Adrenal gland (tissue), 12 donors: ENCODE results near the gene NEK7. TPM values are rescaled to one million over a fixed set of nuclear protein-coding genes. Genes with fewer than 3 reads are reported as not detected.
A peak's percentile ranks its signal among the peaks of the same experiment; 100 is the strongest.

Experiments
- DNase-seq, 7 donors: peaks; one replicate each; pipeline ENCODE4 v3.0.0-alpha.2; 2019 to 2020
- H3K27ac ChIP-seq, 5 donors: fragments of 200-600 bp; sonication (generic) in 4 of 5; 1 replicate in 3 of 5; 2 replicates in 2 of 5; pipeline versions ENCODE4 v1.5.1 to v1.8.0; 2016 to 2020; ENCODE audit warnings: mild to moderate bottlenecking in 1 of 5
- H3K27me3 ChIP-seq: fragments of 200-600 bp; 2 replicates; pipeline ENCODE4 v1.8.0; 2021
- H3K36me3 ChIP-seq, 2 donors: fragments of 200-600 bp; replicated peaks in 1 of 2; 1 replicate in 1 of 2; 2 replicates in 1 of 2; pipeline versions ENCODE4 v1.5.1 to v1.8.0; 2018 to 2022
- H3K4me1 ChIP-seq, 2 donors: fragments of 200-600 bp; replicated peaks in 1 of 2; 1 replicate in 1 of 2; 2 replicates in 1 of 2; pipeline versions ENCODE4 v1.5.1 to v1.8.0; 2018 to 2021
- H3K4me3 ChIP-seq, 4 donors: fragments of 200-600 bp; sonication (generic) in 3 of 4; one replicate each; pipeline ENCODE4 v1.5.1; 2016 to 2018
- H3K9me3 ChIP-seq, 3 donors: fragments of 200-600 bp; sonication (generic) in 1 of 3; replicated peaks in 1 of 3; 1 replicate in 2 of 3; 2 replicates in 1 of 3; pipeline versions ENCODE4 v1.5.1 to v1.8.0; 2016 to 2021
- POLR2A ChIP-seq, 2 donors: fragments of 450-650 bp; IDR thresholded peaks; one replicate each; pipeline ENCODE4 v1.6.1; 2017; ENCODE audit warnings: antibody characterized with exemption in 2 of 2, mild to moderate bottlenecking in 2 of 2, moderate library complexity in 1 of 2
- WGBS, 4 donors: extraction: QIAGEN DNeasy Blood & Tissue Kit in 2 of 4; methylation state at CpG; one replicate each; pipeline versions ENCODE4 v1.1.5 to v1.1.7; 2013 to 2017; 5-methylcytosine and 5-hydroxymethylcytosine counted together
- intact Hi-C, 2 donors: fragments of 100-400 bp; cut with DNase I; formaldehyde crosslinking; loops; one replicate each; pipeline versions ENCODE4 v1.14.1 to v1.15.0; 2022 to 2023
- polyA plus RNA-seq, 3 donors: library from polyadenylated mRNA; stranded (reverse); fragments of 200-250 nt in 2 of 3; fragments of 350-450 nt in 1 of 3; fragmentation: Illumina TruSeq in 1 of 3; extraction: RNeasy Lipid Tissue Mini Kit (QIAGEN cat#74804) in 1 of 3; gene quantifications; one replicate each; pipeline ENCODE4 v1.2.3, GENCODE V29; 2013 to 2014
- total RNA-seq, 9 donors: library from RNA; depleted of rRNA in 4 of 9; stranded (reverse); fragments of >200 nt in 4 of 9; fragments of 120-200 nt in 1 of 9; fragmentation: NEBNext Ultra II Directional in 1 of 9; extraction: Animal tissue kit (Norgen Biotek cat#: 25700) in 1 of 9; gene quantifications; one replicate each; pipeline versions ENCODE4 v1.1.0 to v1.2.4, GENCODE V29; 2013 to 2023
- TF ChIP-seq, protein P1 (sequence below), 6 experiments: fragments of 450-650 bp in 4 of 6; fragments of 200-600 bp in 2 of 6; sonication (generic) in 1 of 6; IDR thresholded peaks; 1 replicate in 5 of 6; 2 replicates in 1 of 6; pipeline versions ENCODE4 v1.5.1 to v1.8.0; 2016 to 2021; ENCODE audit warnings: antibody characterized with exemption in 6 of 6, mild to moderate bottlenecking in 2 of 6, moderate library complexity in 1 of 6
- donor health status: healthy with polysubstance abuse.
- donor health status: Bipolar disorder and iron deficiency.
- donor health status: DM: yes; HTN: yes; CAD: no.
- donor health status: DM: no; HTN: no; CAD: no.
- donor health status: DM: no; HTN: no; CAD: no.
- donor health status: DM: yes; HTN: yes; CAD: no.

The NEK7 gene
- total and polyA plus RNA-seq, 12 donors: 34.0 to 270 (median 148) TPM

DNA sequence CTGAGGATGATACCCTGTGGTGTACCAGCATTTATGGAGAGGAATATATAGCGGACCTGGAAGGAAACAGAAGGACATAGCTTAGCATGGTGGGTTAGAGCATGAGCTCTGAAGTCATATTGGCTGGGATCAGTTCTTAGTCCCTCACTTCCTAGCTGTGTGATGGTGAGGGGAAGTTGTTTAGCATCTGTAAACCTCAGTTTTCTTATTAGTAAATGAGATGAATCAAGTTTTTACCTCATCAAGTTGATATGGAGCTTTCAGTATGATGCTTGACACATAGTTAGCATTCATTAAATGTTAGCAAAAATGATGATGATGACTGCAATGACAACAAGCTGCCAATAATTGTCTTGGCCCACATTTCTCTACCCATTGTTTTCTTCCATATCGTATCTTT lies 84.8 kb downstream of the NEK7 start:
- no peak for DNase-seq
- Histone ChIP-seq H3K4me3 (no peak overlapping the region), H3K9me3 (no peaks in the 10 kb centered on the region), H3K4me1 (peaks cover 4 to 25% of the 10 kb centered on the region in 2 donors), H3K27me3 (no peaks in the 10 kb centered on the region), H3K36me3 (no peaks in the 10 kb centered on the region), H3K27ac (no peak overlapping the region)
- intact Hi-C loops: no loop called here
- WGBS, 4 donors: 88 to 100% (median 95%) methylated on average over 2 of the region's 2 CpGs
- TF ChIP-seq, protein P1, sequence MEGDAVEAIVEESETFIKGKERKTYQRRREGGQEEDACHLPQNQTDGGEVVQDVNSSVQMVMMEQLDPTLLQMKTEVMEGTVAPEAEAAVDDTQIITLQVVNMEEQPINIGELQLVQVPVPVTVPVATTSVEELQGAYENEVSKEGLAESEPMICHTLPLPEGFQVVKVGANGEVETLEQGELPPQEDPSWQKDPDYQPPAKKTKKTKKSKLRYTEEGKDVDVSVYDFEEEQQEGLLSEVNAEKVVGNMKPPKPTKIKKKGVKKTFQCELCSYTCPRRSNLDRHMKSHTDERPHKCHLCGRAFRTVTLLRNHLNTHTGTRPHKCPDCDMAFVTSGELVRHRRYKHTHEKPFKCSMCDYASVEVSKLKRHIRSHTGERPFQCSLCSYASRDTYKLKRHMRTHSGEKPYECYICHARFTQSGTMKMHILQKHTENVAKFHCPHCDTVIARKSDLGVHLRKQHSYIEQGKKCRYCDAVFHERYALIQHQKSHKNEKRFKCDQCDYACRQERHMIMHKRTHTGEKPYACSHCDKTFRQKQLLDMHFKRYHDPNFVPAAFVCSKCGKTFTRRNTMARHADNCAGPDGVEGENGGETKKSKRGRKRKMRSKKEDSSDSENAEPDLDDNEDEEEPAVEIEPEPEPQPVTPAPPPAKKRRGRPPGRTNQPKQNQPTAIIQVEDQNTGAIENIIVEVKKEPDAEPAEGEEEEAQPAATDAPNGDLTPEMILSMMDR (IDR thresholded peaks at IDR 0.05): no peak
- TF ChIP-seq POLR2A (IDR thresholded peaks at IDR 0.05): no peak

DNA sequence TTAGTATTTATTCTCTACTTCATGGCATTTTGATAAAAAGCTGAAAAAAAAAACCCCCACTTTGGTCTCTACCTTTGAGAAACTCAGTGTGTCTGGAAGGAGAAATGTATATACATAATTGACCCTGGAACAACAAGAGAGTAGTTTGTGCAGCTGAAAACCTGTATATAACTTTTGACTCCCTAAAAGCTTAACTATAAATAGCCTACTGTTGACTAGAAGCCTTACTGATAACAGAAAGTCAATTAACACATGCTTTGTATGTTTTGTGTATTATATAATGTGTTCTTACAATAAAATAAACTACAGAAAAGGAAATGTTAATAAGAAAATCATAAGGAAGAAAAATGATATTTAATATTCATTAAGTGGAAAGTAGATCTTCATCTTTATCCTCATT lies 88.0 kb downstream of the NEK7 start:
- Histone ChIP-seq H3K36me3 (no peaks in the 10 kb centered on the region), H3K27ac (no peak overlapping the region), H3K4me3 (no peak overlapping the region), H3K27me3 (no peaks in the 10 kb centered on the region), H3K9me3 (no peaks in the 10 kb centered on the region), H3K4me1 (peaks cover 4 to 14% of the 10 kb centered on the region in 2 donors)
- DNase-seq: no peak
- no peak for TF ChIP-seq POLR2A (IDR thresholded peaks at IDR 0.05)
- TF ChIP-seq, protein P1 (IDR thresholded peaks at IDR 0.05): no peak
- intact Hi-C loops: no loop called here

DNA sequence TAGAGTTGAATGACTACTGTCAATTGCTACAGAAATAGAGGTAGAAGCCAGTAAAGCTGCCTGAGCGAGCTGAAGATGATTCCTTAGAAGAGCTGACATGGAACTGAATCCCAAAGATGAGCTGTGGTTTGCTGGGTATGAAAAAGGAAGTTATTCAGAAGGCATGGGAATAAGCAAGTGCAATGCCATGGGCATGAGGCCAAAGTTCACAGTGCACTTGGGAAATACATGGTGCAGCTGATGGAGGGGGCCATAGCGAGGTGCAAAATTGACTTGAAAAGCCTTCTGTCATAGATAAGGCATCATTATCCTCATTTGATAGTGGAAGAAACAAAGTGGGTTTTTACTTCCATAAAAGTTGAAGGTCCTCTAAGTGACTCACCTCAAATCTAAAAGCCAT lies 88.6 kb downstream of the NEK7 start:
- intact Hi-C loops: no loop called here
- TF ChIP-seq POLR2A (IDR thresholded peaks at IDR 0.05): no peak
- TF ChIP-seq, protein P1 (IDR thresholded peaks at IDR 0.05): no peak
- Histone ChIP-seq H3K36me3 (no peaks in the 10 kb centered on the region), H3K9me3 (no peaks in the 10 kb centered on the region), H3K27me3 (no peaks in the 10 kb centered on the region), H3K4me1 (peaks cover 4 to 13% of the 10 kb centered on the region in 2 donors), H3K27ac (no peak overlapping the region), H3K4me3 (no peak overlapping the region)
- peak in 4 of 7 donors; percentile 17 to 54 (median 39) for DNase-seq
- WGBS, 4 donors: 77 to 88% (median 80%) methylated on average over 2 of the region's 2 CpGs

DNA sequence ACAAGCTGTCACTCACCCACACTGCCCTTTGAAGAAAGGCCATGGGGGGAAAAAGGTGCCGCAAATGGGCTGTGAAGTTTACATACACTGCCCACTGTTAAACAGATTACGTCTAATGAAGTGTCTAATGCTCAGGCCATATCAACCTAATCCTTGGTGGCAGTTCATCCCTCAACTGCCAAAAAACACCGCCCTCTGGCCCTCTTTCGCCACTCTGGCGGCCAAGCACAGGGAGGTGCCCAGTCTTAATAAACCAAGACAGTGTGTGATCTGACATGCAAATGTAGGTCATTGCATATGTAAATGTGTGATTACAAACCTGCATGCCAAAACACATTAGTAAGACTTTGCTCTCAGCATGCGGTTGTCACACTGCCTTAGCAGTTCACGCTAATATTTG lies 89.5 kb downstream of the NEK7 start:
- intact Hi-C loops: no loop called here
- no peak overlapping the region for H3K27ac ChIP-seq
- TF ChIP-seq POLR2A (IDR thresholded peaks at IDR 0.05): no peak
- TF ChIP-seq, protein P1 (IDR thresholded peaks at IDR 0.05): no peak
- 87 to 99% (median 98%) methylated on average over 6 to 7 of the region's 7 CpGs for WGBS, 4 donors
- no peak for DNase-seq
- no peaks in the 10 kb centered on the region for H3K36me3 ChIP-seq
- H3K9me3 ChIP-seq: no peaks in the 10 kb centered on the region
- peaks cover 4 to 13% of the 10 kb centered on the region in 2 donors for H3K4me1 ChIP-seq
- no peak overlapping the region for H3K4me3 ChIP-seq
- no peaks in the 10 kb centered on the region for H3K27me3 ChIP-seq
